GM13977 (cell line): Measurements from ENCODE around the gene DRD4.

ENCODE experiments used
- DNase-seq: peaks from one replicate; pipeline ENCODE4 v3.0.0; 2012; ENCODE audit warnings: low spot score
- CTCF ChIP-seq: IDR thresholded peaks from 2 replicates; pipeline ENCODE4 v1.5.1; 2012; ENCODE audit warnings: mild to moderate bottlenecking, control low read depth; ENCODE audit not compliant: insufficient read depth; ENCODE audit errors: extremely low read depth, missing control alignments
- in situ Hi-C: fragments of 300-500 bp; cut with MboI; formaldehyde crosslinking; loops from one replicate; pipeline ENCODE4 v1.12.0; 2022; ENCODE audit warnings: low sequenced_read_pairs, low pct_unique_long_range_greater_than_20kb, mixed read lengths, inconsistent platforms; ENCODE audit not compliant: unreplicated experiment

DRD4 gene

GRCh38 chr11:627308-627576, 9.8 kb upstream of the DRD4 start:
- no peak for DNase-seq
- in situ Hi-C loops: no loop called here
- TF ChIP-seq CTCF: no peak

DNA sequence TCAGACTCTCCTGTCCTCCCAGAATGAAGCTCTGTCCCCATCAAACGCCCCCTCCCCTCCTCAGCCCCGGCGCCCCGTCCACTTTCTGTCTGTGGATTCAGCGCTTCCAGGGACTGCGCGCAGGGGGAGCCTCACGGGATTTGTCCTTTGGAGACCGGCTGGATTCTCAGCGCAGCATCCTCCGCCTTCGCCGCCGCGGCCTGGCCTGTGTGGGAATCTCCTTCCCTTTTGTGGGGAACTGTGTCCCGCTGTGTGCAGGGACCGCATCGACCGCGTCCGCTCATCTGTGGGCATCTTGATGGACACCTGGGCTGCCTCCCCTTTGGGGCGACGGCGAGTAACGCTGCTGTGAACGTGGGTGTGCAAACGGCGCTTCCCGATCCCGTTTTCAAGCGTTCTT, 9.0 kb upstream of the DRD4 start:
- no peak for DNase-seq
- in situ Hi-C loops: no loop called here
- TF ChIP-seq CTCF: no peak

- no peak for TF ChIP-seq CTCF
- in situ Hi-C loops: no loop called here
- DNase-seq: no peak
These were observed 7.9 kb upstream of the DRD4 start for GRCh38 chr11:629237-629583.

GRCh38 chr11:630871-631270, 6.2 kb upstream of the DRD4 start:
- TF ChIP-seq CTCF: no peak

GRCh38 chr11:635945-636510, 1.0 kb upstream of the DRD4 start:
- TF ChIP-seq CTCF: no peak
- no peak for DNase-seq
- in situ Hi-C loops: no loop called here

More at GRCh38 chr11:630871-631270, 6.2 kb upstream of the DRD4 start:
- in situ Hi-C loops: no loop called here
- no peak for DNase-seq

- no peak for DNase-seq
- TF ChIP-seq CTCF: no peak
- in situ Hi-C loops: no loop called here
These were observed 194 bp downstream of the DRD4 start for GRCh38 chr11:637333-637592.

- no peak for DNase-seq
- TF ChIP-seq CTCF: no peak
- in situ Hi-C loops: no loop called here
These were observed 788 bp downstream of the DRD4 start for GRCh38 chr11:637593-638521.
